NCI-H2107 treated with DMSO at 0.1 percent for 48 hours (cell line): ENCODE data around the gene RSPH10B2.
"Not testable (repeated sequence)": the region's sequence is repeated elsewhere in the genome, so short reads cannot be mapped to it uniquely, and the experiment has no call there.

Experiments
- DNase-seq: peaks from one replicate; lab custom pipeline; 2025; ENCODE audit not compliant: unreplicated experiment; lab: John Stamatoyannopoulos, UW

The RSPH10B2 gene

GRCh38 chr7:6842278-6842921, 88.5 kb downstream of the RSPH10B2 start:
- DNase-seq: not testable (repeated sequence)

- not testable (repeated sequence) for DNase-seq
These were observed 89.2 kb downstream of the RSPH10B2 start for GRCh38 chr7:6843092-6843491.

GRCh38 chr7:6843654-6844053, 89.8 kb downstream of the RSPH10B2 start:
- DNase-seq: not testable (repeated sequence)

- DNase-seq: not testable (repeated sequence)
These were observed 92.1 kb downstream of the RSPH10B2 start for GRCh38 chr7:6845971-6846449.

GRCh38 chr7:6847751-6848150, 93.8 kb downstream of the RSPH10B2 start:
- DNase-seq: not testable (repeated sequence)
